PC-9 (cell line): ENCODE results near the gene MTOR. TPM values are rescaled to one million over a fixed set of nuclear protein-coding genes. Genes with fewer than 3 reads are reported as not detected.

ENCODE experiments used
- BruUV-seq: library from RNA; stranded (reverse); fragments of 400-500 nt; replicated peaks from 2 replicates; lab custom pipeline; 2021; lab: Mats Ljungman, UMichigan
- CTCF ChIA-PET: fragments of 300-600 bp; sonication (Branson Sonifier 250); formaldehyde crosslinking; loops from one replicate; lab custom pipeline; 2022; ENCODE audit warnings: antibody characterized with exemption; lab: Charles Lee
- POLR2A ChIA-PET: fragments of 300-600 bp; sonication (Branson Sonifier 250); formaldehyde crosslinking; loops from one replicate; lab custom pipeline; 2022; ENCODE audit warnings: antibody characterized with exemption; ENCODE audit not compliant: unreplicated experiment; lab: Charles Lee
- DNase-seq, 2 experiments: peaks; one replicate each; pipeline versions ENCODE4 v3.0.0 to v3.0.0-alpha.2; 2015 to 2022; ENCODE audit warnings: mixed read lengths in 1 of 2
- H2AFZ ChIP-seq: fragments of 200-600 bp; sonication (generic); 2 replicates; pipeline ENCODE4 v1.8.1; 2017; ENCODE audit warnings: antibody characterized with exemption
- H3F3A ChIP-seq: fragments of 200-600 bp; sonication (generic); 2 replicates; pipeline ENCODE4 v1.8.1; 2017; ENCODE audit warnings: antibody characterized with exemption, mild to moderate bottlenecking, low read depth; ENCODE audit not compliant: insufficient read depth
- H3K27ac ChIP-seq: fragments of 200-600 bp; sonication (generic); 2 replicates; pipeline ENCODE4 v1.6.1; 2016; ENCODE audit warnings: mixed run types
- H3K27me3 ChIP-seq: fragments of 200-600 bp; sonication (generic); 2 replicates; pipeline ENCODE4 v1.6.1; 2016; ENCODE audit warnings: low read depth, mixed run types; ENCODE audit not compliant: insufficient read depth
- H3K36me3 ChIP-seq: fragments of 200-600 bp; sonication (generic); 2 replicates; pipeline ENCODE4 v1.6.1; 2016; ENCODE audit warnings: low read depth, mixed run types
- H3K4me1 ChIP-seq: fragments of 200-600 bp; sonication (generic); replicated peaks from 2 replicates; pipeline ENCODE4 v1.6.1; 2016; ENCODE audit warnings: mixed run types; ENCODE audit not compliant: insufficient read depth
- H3K4me2 ChIP-seq: fragments of 200-600 bp; sonication (generic); 2 replicates; pipeline ENCODE4 v1.6.1; 2017; ENCODE audit warnings: mixed run types
- H3K4me3 ChIP-seq: fragments of 200-600 bp; sonication (generic); 2 replicates; pipeline ENCODE4 v1.6.1; 2016; ENCODE audit warnings: mixed run types
- H3K79me2 ChIP-seq: fragments of 200-600 bp; sonication (generic); 2 replicates; pipeline ENCODE4 v1.6.1; 2017; ENCODE audit warnings: low read depth, mixed run types
- H3K9me2 ChIP-seq: fragments of 200-600 bp; sonication (generic); 2 replicates; pipeline ENCODE4 v1.8.1; 2017; ENCODE audit warnings: mild to moderate bottlenecking; ENCODE audit not compliant: insufficient read depth
- H3K9me3 ChIP-seq: fragments of 200-600 bp; sonication (generic); 2 replicates; pipeline ENCODE4 v1.8.1; 2016; ENCODE audit warnings: low read depth; ENCODE audit not compliant: insufficient read depth
- H4K20me1 ChIP-seq: fragments of 200-600 bp; sonication (generic); 2 replicates; pipeline ENCODE4 v1.8.1; 2017; ENCODE audit not compliant: insufficient read depth
- CTCF ChIP-seq: fragments of 200-600 bp; sonication (generic); conservative IDR thresholded peaks from 2 replicates; pipeline ENCODE4 v1.6.1; 2017; ENCODE audit warnings: mixed run types, antibody characterized with exemption, mild to moderate bottlenecking, moderate library complexity
- EZH2 ChIP-seq: fragments of 200-600 bp; sonication (generic); IDR thresholded peaks from 2 replicates; pipeline ENCODE4 v1.8.0; 2017; ENCODE audit warnings: antibody characterized with exemption, low read depth
- intact Hi-C: fragments of 100-400 bp; cut with micrococcal nuclease; formaldehyde crosslinking; loops from one replicate; pipeline ENCODE4 v1.10.0; 2022; ENCODE audit not compliant: unreplicated experiment
- total RNA-seq: library from RNA; stranded (reverse); gene quantifications from 2 replicates; pipeline ENCODE4 v1.2.3, GENCODE V29; 2021

Gene MTOR
- total RNA-seq, 1 experiment from 2014 or later, result 37.4 TPM

- Histone ChIP-seq H3K36me3 (no peaks in the 10 kb centered on the region), H3K27me3 (no peaks in the 10 kb centered on the region), H3K79me2 (no peaks in the 10 kb centered on the region), H3K27ac (no peak overlapping the region), H3K9me2 (no peaks in the 10 kb centered on the region), H3K4me3 (no peak overlapping the region), H3K4me2 (no peak overlapping the region), H3K4me1 (no peaks in the 10 kb centered on the region), H4K20me1 (no peaks in the 10 kb centered on the region), H3F3A (no peaks in the 10 kb centered on the region), H2AFZ (no peak overlapping the region), H3K9me3 (no peaks in the 10 kb centered on the region)
- POLR2A ChIA-PET, result interaction anchor here (0.6 kb wide), 2 partner anchors 26 to 721 kb away, joined by 5 read pairs; no protein-coding TSS in a partner anchor
- DNase-seq, result no peak
- CTCF ChIA-PET, result no interaction called here
- BruUV-seq, result no TSS peak
- intact Hi-C loops, result no loop called here
- no peak for TF ChIP-seq CTCF
- no peak for TF ChIP-seq EZH2
These were observed 74.4 kb downstream of the MTOR start for GRCh38 chr1:11187931-11188330.

GRCh38 chr1:11187494-11187893, 74.9 kb downstream of the MTOR start:
- no peaks in the 10 kb centered on the region for H3K9me3 ChIP-seq
- H3K79me2 ChIP-seq, result no peaks in the 10 kb centered on the region
- no peak overlapping the region for H3K27ac ChIP-seq
- no peaks in the 10 kb centered on the region for H3K36me3 ChIP-seq
- TF ChIP-seq CTCF (no peak), EZH2 (no peak)
- CTCF ChIA-PET, result no interaction called here
- no peaks in the 10 kb centered on the region for H3F3A ChIP-seq
- H3K4me3 ChIP-seq, result no peak overlapping the region
- BruUV-seq, result no TSS peak
- POLR2A ChIA-PET, result interaction anchor here (0.6 kb wide), 1 partner anchor 26 kb away, joined by 5 read pairs; no protein-coding TSS in a partner anchor
- DNase-seq, result no peak
- no peak overlapping the region for H3K4me2 ChIP-seq
- H3K27me3 ChIP-seq, result no peaks in the 10 kb centered on the region
- no peaks in the 10 kb centered on the region for H3K4me1 ChIP-seq
- H3K9me2 ChIP-seq, result no peaks in the 10 kb centered on the region
- no peaks in the 10 kb centered on the region for H4K20me1 ChIP-seq
- H2AFZ ChIP-seq, result no peak overlapping the region
- intact Hi-C loops, result no loop called here

GRCh38 chr1:11187000-11187399, 75.4 kb downstream of the MTOR start:
- Histone ChIP-seq H3K4me1 (no peaks in the 10 kb centered on the region), H3K4me3 (no peak overlapping the region), H3K36me3 (no peaks in the 10 kb centered on the region), H3K79me2 (no peaks in the 10 kb centered on the region), H3F3A (no peaks in the 10 kb centered on the region), H3K27me3 (no peaks in the 10 kb centered on the region), H3K4me2 (no peak overlapping the region), H4K20me1 (no peaks in the 10 kb centered on the region), H2AFZ (no peak overlapping the region), H3K9me3 (no peaks in the 10 kb centered on the region), H3K27ac (no peak overlapping the region), H3K9me2 (no peaks in the 10 kb centered on the region)
- no peak for TF ChIP-seq EZH2
- no peak for TF ChIP-seq CTCF
- BruUV-seq, result no TSS peak
- no peak for DNase-seq
- ChIA-PET POLR2A (no interaction called here), CTCF (no interaction called here)
- intact Hi-C loops, result no loop called here
